AG09319 (cell line): ENCODE results near the gene KIAA1958.

Experiments used
- DNase-seq: peaks from one replicate; pipeline ENCODE4 v3.0.0-alpha.2; 2010; ENCODE audit warnings: low read depth; ENCODE audit errors: extremely low read depth
- CTCF ChIP-seq: IDR thresholded peaks from 2 replicates; pipeline ENCODE4 v1.5.1; 2011; ENCODE audit warnings: low read depth, mild to moderate bottlenecking, inconsistent platforms, low read length, moderate library complexity

The KIAA1958 gene

DNA sequence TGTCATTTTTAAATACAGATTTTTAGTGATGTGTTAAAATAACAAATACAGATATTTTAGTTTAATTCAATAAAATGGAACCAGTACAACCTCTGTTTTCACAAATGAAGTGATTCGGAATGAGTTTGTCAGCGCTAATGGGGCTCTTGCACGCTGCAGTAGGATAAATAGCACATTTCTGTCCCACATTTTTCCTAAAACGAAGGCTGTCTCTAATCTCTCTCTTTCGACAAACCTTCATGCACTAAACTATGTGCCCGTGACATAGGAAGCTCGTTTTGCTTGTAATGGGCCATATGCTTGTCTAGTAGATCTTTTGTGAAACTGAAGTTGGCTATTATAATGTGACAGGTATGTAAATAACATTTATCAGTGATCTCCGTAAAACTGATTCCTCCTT is 130.7 kb downstream of the KIAA1958 start:
- TF ChIP-seq CTCF: no peak
- DNase-seq: no peak

DNA sequence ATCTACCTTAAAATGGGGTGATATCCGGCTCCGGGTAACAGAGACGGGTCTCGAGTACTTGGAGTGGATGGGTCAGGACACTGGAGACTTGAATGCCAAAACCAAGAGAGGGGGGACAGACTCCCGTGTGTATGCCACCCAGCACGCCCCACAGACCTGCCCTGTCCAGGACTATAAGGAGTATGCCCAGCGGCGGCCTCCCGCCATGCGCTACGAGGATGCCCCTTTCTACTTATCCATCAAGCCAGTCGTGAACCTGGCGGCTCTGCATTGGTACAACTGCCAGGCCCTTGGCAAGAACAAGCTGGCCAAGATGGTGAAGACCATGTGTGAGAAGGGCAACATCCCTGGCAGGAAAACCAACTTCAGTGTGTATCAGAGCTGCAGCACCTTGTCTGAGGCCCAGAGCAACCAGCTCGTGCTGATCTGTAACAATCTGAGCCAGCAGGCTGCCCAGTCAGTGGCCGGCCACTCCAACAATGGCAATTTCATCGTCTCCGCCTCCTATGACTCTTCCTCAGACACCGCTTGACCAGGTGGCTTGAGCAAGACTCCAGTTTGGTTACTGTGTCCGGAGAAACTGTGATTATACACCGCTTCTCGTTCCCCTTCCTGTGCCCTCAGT is 131.9 kb downstream of the KIAA1958 start:
- no peak for DNase-seq
- TF ChIP-seq CTCF: no peak

DNA sequence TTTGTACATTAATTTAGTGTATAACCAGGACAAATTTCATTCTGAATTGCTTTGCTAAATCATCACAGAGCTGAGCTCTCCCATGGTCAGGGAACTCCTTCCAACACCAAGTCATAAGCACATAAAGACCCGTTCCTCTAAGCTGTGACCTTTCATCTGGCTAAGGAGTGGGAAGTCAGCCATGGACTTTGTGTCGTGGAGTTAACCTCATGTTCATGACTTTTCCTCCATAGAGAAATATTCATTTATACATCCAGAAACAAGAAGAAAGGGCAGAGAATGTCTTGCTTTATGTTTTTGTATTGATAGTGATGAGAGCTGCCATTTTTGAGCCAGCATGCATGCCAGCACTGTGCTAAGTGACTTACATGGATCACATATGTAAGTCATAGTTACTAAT is 133.8 kb downstream of the KIAA1958 start:
- DNase-seq: no peak
- TF ChIP-seq CTCF: no peak

DNA sequence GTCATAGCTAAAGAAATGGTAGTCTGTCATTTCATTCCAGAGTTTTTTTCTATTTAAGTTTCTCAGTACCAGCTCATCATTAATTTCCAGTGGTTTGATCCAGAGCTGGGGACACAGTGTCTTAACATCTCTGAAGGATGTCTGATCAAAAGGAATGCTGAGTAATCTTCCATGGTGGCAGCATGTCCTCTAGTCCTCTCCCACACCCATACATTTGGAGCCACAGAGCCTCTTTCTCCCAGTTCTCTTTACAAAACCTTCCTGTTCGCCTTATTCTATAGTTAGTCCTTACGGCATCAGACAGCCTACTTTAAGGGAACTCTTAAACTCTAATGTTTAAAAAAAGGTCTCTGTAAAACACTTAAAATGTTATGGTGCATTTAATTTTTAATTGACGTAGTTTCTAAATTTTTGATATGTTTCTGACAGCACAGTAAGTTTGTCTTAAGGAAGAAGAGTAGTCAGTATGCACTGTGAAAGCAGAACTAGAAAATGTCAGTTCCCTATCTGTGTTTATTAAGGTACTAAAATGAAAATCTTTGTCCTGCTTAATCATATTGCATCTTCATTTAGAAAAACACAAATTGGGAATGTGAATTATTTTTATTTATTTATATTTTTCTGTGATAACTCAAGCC is 134.5 kb downstream of the KIAA1958 start:
- DNase-seq: no peak
- no peak for TF ChIP-seq CTCF

GRCh38 chr9:112623198-112623597 is 136.6 kb downstream of the KIAA1958 start:
- TF ChIP-seq CTCF: no peak
- no peak for DNase-seq

DNA sequence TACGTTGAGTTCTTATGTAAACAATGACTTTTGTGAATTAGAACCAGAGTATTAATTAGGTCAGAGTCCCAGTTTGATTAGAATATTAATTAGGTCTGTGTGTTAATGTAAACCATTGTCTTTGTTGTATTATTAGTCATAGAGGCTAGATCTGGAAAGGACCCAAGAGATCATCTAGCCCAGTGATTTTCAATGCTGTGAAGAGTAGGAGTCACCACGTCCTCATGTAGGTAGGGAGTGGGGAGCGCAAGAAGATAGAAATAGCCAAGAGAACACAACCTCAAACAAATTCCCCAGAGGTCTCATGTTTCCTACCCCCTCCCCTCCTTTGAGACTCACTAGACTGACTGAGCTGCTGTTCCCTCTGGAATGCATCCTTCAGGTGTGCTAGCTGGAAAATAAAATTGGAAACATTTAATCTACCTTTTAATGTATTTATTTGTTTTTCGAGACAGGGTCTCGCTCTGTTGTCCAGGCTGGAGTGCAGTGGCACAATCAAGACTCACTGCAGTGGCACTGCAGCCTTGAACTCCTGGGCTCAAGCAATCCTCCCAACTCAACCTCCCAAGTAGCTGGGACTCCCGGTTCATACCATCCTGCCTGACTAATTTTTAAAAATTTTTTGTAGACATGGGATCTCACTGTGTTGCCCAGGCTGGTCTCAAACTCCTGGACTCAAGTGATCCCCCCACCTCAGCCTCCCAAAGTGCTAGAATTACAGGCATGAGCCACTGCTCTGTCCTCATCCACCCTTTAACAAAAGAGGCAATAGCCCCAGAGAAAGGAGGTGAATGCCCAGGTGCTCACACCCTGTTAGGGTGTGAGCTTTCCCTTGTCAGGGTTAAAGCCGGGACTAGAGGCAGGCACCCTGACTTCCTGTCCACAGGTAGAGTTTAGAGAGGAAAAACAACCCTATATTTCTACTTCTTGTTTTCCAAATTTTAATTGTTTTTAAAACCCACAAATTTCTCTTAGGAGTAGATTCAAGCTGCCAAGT is 138.4 kb downstream of the KIAA1958 start:
- no peak for DNase-seq
- TF ChIP-seq CTCF: no peak
